NCI-H774 (cell line): ENCODE results near the gene PLA2G2A.

Experiments
- DNase-seq: peaks from one replicate; lab custom pipeline; 2025; lab: John Stamatoyannopoulos, UW

PLA2G2A gene

GRCh38 chr1:19926296-19927129 is 52.9 kb downstream of the PLA2G2A start:
- no peak for DNase-seq
